A549 (cell line): ENCODE results near the gene ITGB8. TPM values are rescaled to one million over a fixed set of nuclear protein-coding genes. Genes with fewer than 3 reads are reported as not detected.

Experiments
- ATAC-seq, 2 experiments: fragments of 200-7000 bp in 1 of 2; fragments of >200 bp in 1 of 2; cut with Nextera tagmentation in 1 of 2; cut with Tn5 transposase in 1 of 2; 3 replicates each; pipeline versions ENCODE4 v1.8.0 to v1.9.1; 2018 to 2020; ENCODE audit warnings: mild to moderate bottlenecking in 1 of 2, moderate library complexity in 1 of 2
- CTCF ChIA-PET: fragments of 300-600 bp; sonication (Branson Sonifier 250); formaldehyde crosslinking; extraction: SDS; loops from one replicate; lab custom pipeline; 2021; ENCODE audit warnings: antibody characterized with exemption, inconsistent platforms; lab: Yijun Ruan, JAX
- POLR2A ChIA-PET: fragments of 350-600 bp; formaldehyde crosslinking; extraction: SDS; loops from one replicate; lab custom pipeline; 2021; ENCODE audit warnings: antibody characterized with exemption, inconsistent platforms; lab: Yijun Ruan, JAX
- DNase-seq, 2 experiments: peaks; one replicate each; pipeline versions ENCODE4 v3.0.0 to v3.0.0-alpha.2; 2011 to 2016; ENCODE audit warnings: low read depth in 1 of 2, low spot score in 1 of 2
- FAIRE-seq: peaks from 2 replicates; lab custom pipeline; 2011; peaks lifted over from hg19 to GRCh38; lab: Jason Lieb, UNC
- H3K27ac ChIP-seq, 2 experiments: fragments of >200 bp; sonication (Bioruptor Twin); formaldehyde crosslinking; 3 replicates each; pipeline ENCODE4 v1.5.1; 2016 to 2017
- H3K4me1 ChIP-seq: fragments of >200 bp; sonication (Bioruptor Twin); formaldehyde crosslinking; 3 replicates; pipeline ENCODE4 v1.6.1; 2016
- H3K4me2 ChIP-seq: fragments of >200 bp; sonication (Bioruptor Twin); formaldehyde crosslinking; 3 replicates; pipeline ENCODE4 v1.6.1; 2016
- H3K4me3 ChIP-seq: fragments of >200 bp; sonication (Bioruptor Twin); formaldehyde crosslinking; 3 replicates; pipeline ENCODE4 v1.5.1; 2016
- H3K9me3 ChIP-seq: fragments of >200 bp; sonication (Bioruptor Twin); formaldehyde crosslinking; 3 replicates; pipeline ENCODE4 v1.6.1; 2016
- BHLHE40 ChIP-seq: IDR thresholded peaks from 2 replicates; pipeline ENCODE4 v1.6.1; 2012; ENCODE audit warnings: low read depth, low read length, inconsistent platforms
- CEBPB ChIP-seq, 2 experiments: fragments of >200 bp in 1 of 2; sonication (Bioruptor Twin) in 1 of 2; formaldehyde crosslinking in 1 of 2; IDR thresholded peaks; 2 replicates each; pipeline ENCODE4 v1.6.1; 2012 to 2016
- CHD2 ChIP-seq: fragments of 150-350 bp; IDR thresholded peaks from 2 replicates; pipeline ENCODE4 v1.6.1; 2014; ENCODE audit warnings: low read length; ENCODE audit not compliant: partially characterized antibody
- CHD4 ChIP-seq: fragments of 200-600 bp; sonication (generic); IDR thresholded peaks from 2 replicates; pipeline ENCODE4 v1.6.1; 2016; ENCODE audit warnings: antibody characterized with exemption, mild to moderate bottlenecking, borderline replicate concordance
- EHF ChIP-seq: fragments of 250-450 bp; sonication (Bioruptor Pico); IDR thresholded peaks from 2 replicates; pipeline ENCODE4 v1.5.0; 2020; ENCODE audit warnings: mild to moderate bottlenecking
- EHMT2 ChIP-seq: fragments of 200-600 bp; sonication (generic); IDR thresholded peaks from 2 replicates; pipeline ENCODE4 v1.6.1; 2016; ENCODE audit warnings: antibody characterized with exemption, low read depth, mild to moderate bottlenecking, moderate library complexity
- ESRRA ChIP-seq: fragments of 150-350 bp; IDR thresholded peaks from 2 replicates; pipeline ENCODE4 v1.6.1; 2014; ENCODE audit warnings: mild to moderate bottlenecking, low read length, borderline replicate concordance
- FOSL2 ChIP-seq, 2 experiments: fragments of 450-650 bp in 1 of 2; fragments of >200 bp in 1 of 2; sonication (Bioruptor Twin) in 1 of 2; formaldehyde crosslinking; IDR thresholded peaks; 2 replicates each; pipeline versions ENCODE4 v1.5.0 to v1.6.1; 2016 to 2020; ENCODE audit warnings: mild to moderate bottlenecking in 1 of 2, moderate library complexity in 1 of 2
- HDAC2 ChIP-seq: fragments of 200-600 bp; sonication (generic); IDR thresholded peaks from 2 replicates; pipeline ENCODE4 v1.6.1; 2016
- HOXA7 ChIP-seq: fragments of 250-450 bp; sonication (Bioruptor Pico); IDR thresholded peaks from 2 replicates; pipeline ENCODE4 v1.5.0; 2020; ENCODE audit warnings: mild to moderate bottlenecking, moderate library complexity
- HOXB5 ChIP-seq: fragments of 250-450 bp; sonication (Bioruptor Pico); IDR thresholded peaks from 2 replicates; pipeline ENCODE4 v1.5.0; 2020; ENCODE audit warnings: mild to moderate bottlenecking, moderate library complexity
- JUN ChIP-seq, 2 experiments: fragments of >200 bp; sonication (Bioruptor Twin); formaldehyde crosslinking; IDR thresholded peaks; 2 replicates in 1 of 2; 3 replicates in 1 of 2; pipeline ENCODE4 v1.6.1; 2016 to 2017
- KDM1A ChIP-seq: fragments of 200-600 bp; sonication (generic); IDR thresholded peaks from 2 replicates; pipeline ENCODE4 v1.6.1; 2016; ENCODE audit warnings: low read depth, mild to moderate bottlenecking
- MAFK ChIP-seq: fragments of 450-650 bp; IDR thresholded peaks from 2 replicates; pipeline ENCODE4 v1.6.1; 2014; ENCODE audit not compliant: partially characterized antibody
- MAX ChIP-seq: IDR thresholded peaks from 2 replicates; pipeline ENCODE4 v1.6.1; 2012
- MAZ ChIP-seq: fragments of 150-350 bp; IDR thresholded peaks from 2 replicates; pipeline ENCODE4 v1.6.1; 2014; ENCODE audit warnings: antibody characterized with exemption, low read depth, low read length, borderline replicate concordance
- NPAS2 ChIP-seq: fragments of 250-450 bp; sonication (Bioruptor Pico); IDR thresholded peaks from 2 replicates; pipeline ENCODE4 v1.8.0; 2022; ENCODE audit warnings: mild to moderate bottlenecking, moderate library complexity, borderline replicate concordance
- NR3C1 ChIP-seq: fragments of >200 bp; sonication (Bioruptor Twin); formaldehyde crosslinking; IDR thresholded peaks from 3 replicates; pipeline ENCODE4 v1.6.1; 2017
- PHF8 ChIP-seq: fragments of 200-600 bp; sonication (generic); IDR thresholded peaks from 2 replicates; pipeline ENCODE4 v1.6.1; 2016; ENCODE audit warnings: low read depth, mild to moderate bottlenecking, antibody characterized with exemption, moderate library complexity, borderline replicate concordance
- POLR2A ChIP-seq: IDR thresholded peaks from 2 replicates; pipeline ENCODE4 v1.6.1; 2012; ENCODE audit warnings: mild to moderate bottlenecking, low read length
- RARB ChIP-seq: fragments of 250-450 bp; sonication (Bioruptor Pico); IDR thresholded peaks from 2 replicates; pipeline ENCODE4 v1.8.0; 2021; ENCODE audit warnings: mild to moderate bottlenecking, moderate library complexity
- RCOR1 ChIP-seq: fragments of 150-350 bp; IDR thresholded peaks from 2 replicates; pipeline ENCODE4 v1.6.1; 2014; ENCODE audit warnings: antibody characterized with exemption, low read length, low read depth
- RFX5 ChIP-seq: fragments of 450-650 bp; IDR thresholded peaks from 2 replicates; pipeline ENCODE4 v1.7.1; 2014; ENCODE audit warnings: antibody characterized with exemption, mild to moderate bottlenecking, moderate library complexity
- SREBF2 ChIP-seq: fragments of 450-650 bp; IDR thresholded peaks from 2 replicates; pipeline ENCODE4 v1.6.1; 2014; ENCODE audit warnings: mild to moderate bottlenecking, moderate library complexity
- ZFP36 ChIP-seq: fragments of 450-650 bp; IDR thresholded peaks from 2 replicates; pipeline ENCODE4 v1.6.1; 2014; ENCODE audit warnings: borderline replicate concordance; ENCODE audit not compliant: partially characterized antibody
- ZSCAN20 ChIP-seq: fragments of 250-450 bp; sonication (Bioruptor Pico); IDR thresholded peaks from 2 replicates; pipeline ENCODE4 v1.8.0; 2022; ENCODE audit warnings: mild to moderate bottlenecking, moderate library complexity
- WGBS: methylation state at CpG from one replicate; pipeline ENCODE4 v1.1.6; 2017; ENCODE audit errors: missing lambda C conversion rate; 5-methylcytosine and 5-hydroxymethylcytosine counted together
- polyA plus RNA-seq, 4 experiments: library from polyadenylated mRNA; depleted of rRNA in 3 of 4; stranded (reverse); fragments of >200 nt; fragmentation: RNase III in 1 of 4; extraction: RNeasy Plus Mini Kit Qiagen cat#74134 plus additional on column Dnase treatment in 1 of 4; gene quantifications; 2 replicates in 3 of 4; 3 replicates in 1 of 4; pipeline ENCODE4 v1.2.3, GENCODE V29; 2011 to 2017
- TF ChIP-seq, protein P1 (sequence below): fragments of 250-450 bp; sonication (Bioruptor Pico); IDR thresholded peaks from 2 replicates; pipeline ENCODE4 v1.5.0; 2020; ENCODE audit warnings: low read depth, mild to moderate bottlenecking, moderate library complexity
- TF ChIP-seq, protein P2 (sequence below): fragments of 250-450 bp; sonication (Bioruptor Pico); IDR thresholded peaks from 2 replicates; pipeline ENCODE4 v1.5.0; 2021; ENCODE audit warnings: mild to moderate bottlenecking, moderate library complexity, borderline replicate concordance
- TF ChIP-seq, protein P3 (sequence below): fragments of 450-650 bp; IDR thresholded peaks from 2 replicates; pipeline ENCODE4 v1.6.1; 2014; ENCODE audit warnings: antibody characterized with exemption
- TF ChIP-seq, protein P4 (sequence below): fragments of >200 bp; sonication (Bioruptor Twin); formaldehyde crosslinking; IDR thresholded peaks from 3 replicates; pipeline ENCODE4 v1.6.1; 2016

Gene ITGB8
- polyA plus RNA-seq, 2 of the 4 experiments (the other 2 are of a cell fraction): 0.39 to 0.67 TPM

- DNase-seq: no peak
- FAIRE-seq: no peak
- ChIA-PET POLR2A (no interaction called here), CTCF (no interaction called here)
- no peak overlapping the region for H3K4me2 ChIP-seq
- H3K27ac ChIP-seq: no peak overlapping the region
- TF ChIP-seq MAFK (no peak), FOSL2 (IDR thresholded peaks at IDR 0.05) (no peak), FOSL2 (CRISPR knock-in tag; IDR thresholded peaks at IDR 0.05) (peak; percentile 46; the same call in 1 of the 2 replicates)
- no peaks in the 10 kb centered on the region for H3K9me3 ChIP-seq
- 15% methylated on average over 2 of the region's 2 CpGs for WGBS
- no peak overlapping the region for H3K4me3 ChIP-seq
- 0 out of 3 replicates have a peak, but pooled peaks cover 3% of the 10 kb centered on the region for H3K4me1 ChIP-seq
- no peak for ATAC-seq
Measured at GRCh38 chr7:20362574-20363253, 32.0 kb downstream of the ITGB8 start.

DNA sequence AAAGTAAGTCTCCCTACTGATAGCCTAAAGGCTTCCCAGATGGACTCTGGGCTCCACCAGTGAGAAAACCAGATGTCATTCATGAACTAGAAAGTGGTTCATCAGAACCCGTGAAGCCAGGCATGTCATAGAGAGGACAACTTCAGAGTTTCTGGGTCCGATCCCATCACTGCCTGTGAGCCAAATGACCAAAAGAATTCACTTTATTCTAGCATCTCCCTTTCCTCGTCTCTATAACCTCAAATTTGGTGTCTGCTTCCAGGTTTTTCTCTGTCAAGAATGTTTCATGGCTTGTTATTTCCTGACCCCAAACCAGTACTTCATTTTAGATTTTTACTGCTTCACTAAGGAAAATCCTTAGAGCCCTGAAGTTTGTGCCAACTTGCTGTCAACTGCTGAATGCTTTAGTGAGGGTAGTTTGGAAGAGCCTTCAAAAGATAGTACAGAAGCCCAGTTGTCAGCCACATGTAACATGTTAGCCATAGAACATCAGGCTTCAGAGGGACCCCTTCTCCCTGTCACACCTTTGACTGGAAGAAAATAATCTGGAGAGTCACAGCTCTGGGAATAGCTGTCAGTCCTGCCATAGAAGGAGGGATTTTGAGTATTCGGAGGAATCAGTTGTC is 34.0 kb downstream of the ITGB8 start:
- TF ChIP-seq JUN (IDR thresholded peaks at IDR 0.05) (no peak), RFX5 (no peak), HOXA7 (CRISPR knock-in tag) (no peak), NPAS2 (CRISPR knock-in tag) (no peak), BHLHE40 (no peak), KDM1A (no peak), CEBPB (IDR thresholded peaks at IDR 0.05) (no peak), HDAC2 (no peak), ZFP36 (no peak), CHD4 (no peak), CHD2 (no peak), SREBF2 (no peak), EHF (CRISPR knock-in tag) (no peak), POLR2A (no peak), EHMT2 (no peak), PHF8 (no peak), HOXB5 (CRISPR knock-in tag) (no peak), MAX (no peak), RARB (no peak)
- TF ChIP-seq, protein P1, sequence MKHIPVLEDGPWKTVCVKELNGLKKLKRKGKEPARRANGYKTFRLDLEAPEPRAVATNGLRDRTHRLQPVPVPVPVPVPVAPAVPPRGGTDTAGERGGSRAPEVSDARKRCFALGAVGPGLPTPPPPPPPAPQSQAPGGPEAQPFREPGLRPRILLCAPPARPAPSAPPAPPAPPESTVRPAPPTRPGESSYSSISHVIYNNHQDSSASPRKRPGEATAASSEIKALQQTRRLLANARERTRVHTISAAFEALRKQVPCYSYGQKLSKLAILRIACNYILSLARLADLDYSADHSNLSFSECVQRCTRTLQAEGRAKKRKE: no peak
- no peak for ATAC-seq
- CTCF ChIA-PET: interaction anchor here (2.4 kb wide), 1 partner anchor 34 kb away, joined by 5 read pairs; the partner anchor contains the start of gene ITGB8
- DNase-seq: no peak
- H3K4me2 ChIP-seq: no peak overlapping the region
- FAIRE-seq: no peak
- no peak overlapping the region for H3K4me3 ChIP-seq
- POLR2A ChIA-PET: no interaction called here
- 0 out of 3 replicates have a peak, but pooled peaks cover 3% of the 10 kb centered on the region for H3K4me1 ChIP-seq
- 57% methylated on average over 4 of the region's 4 CpGs for WGBS
- no peak overlapping the region for H3K27ac ChIP-seq
- H3K9me3 ChIP-seq: no peaks in the 10 kb centered on the region

GRCh38 chr7:20365486-20365885 is 34.8 kb downstream of the ITGB8 start:
- no peak overlapping the region for H3K27ac ChIP-seq
- TF ChIP-seq RCOR1: no peak
- TF ChIP-seq ESRRA: no peak
- TF ChIP-seq, protein P2, sequence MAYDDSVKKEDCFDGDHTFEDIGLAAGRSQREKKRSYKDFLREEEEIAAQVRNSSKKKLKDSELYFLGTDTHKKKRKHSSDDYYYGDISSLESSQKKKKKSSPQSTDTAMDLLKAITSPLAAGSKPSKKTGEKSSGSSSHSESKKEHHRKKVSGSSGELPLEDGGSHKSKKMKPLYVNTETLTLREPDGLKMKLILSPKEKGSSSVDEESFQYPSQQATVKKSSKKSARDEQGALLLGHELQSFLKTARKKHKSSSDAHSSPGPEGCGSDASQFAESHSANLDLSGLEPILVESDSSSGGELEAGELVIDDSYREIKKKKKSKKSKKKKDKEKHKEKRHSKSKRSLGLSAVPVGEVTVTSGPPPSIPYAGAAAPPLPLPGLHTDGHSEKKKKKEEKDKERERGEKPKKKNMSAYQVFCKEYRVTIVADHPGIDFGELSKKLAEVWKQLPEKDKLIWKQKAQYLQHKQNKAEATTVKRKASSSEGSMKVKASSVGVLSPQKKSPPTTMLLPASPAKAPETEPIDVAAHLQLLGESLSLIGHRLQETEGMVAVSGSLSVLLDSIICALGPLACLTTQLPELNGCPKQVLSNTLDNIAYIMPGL (CRISPR knock-in tag): no peak
- TF ChIP-seq, protein P3, sequence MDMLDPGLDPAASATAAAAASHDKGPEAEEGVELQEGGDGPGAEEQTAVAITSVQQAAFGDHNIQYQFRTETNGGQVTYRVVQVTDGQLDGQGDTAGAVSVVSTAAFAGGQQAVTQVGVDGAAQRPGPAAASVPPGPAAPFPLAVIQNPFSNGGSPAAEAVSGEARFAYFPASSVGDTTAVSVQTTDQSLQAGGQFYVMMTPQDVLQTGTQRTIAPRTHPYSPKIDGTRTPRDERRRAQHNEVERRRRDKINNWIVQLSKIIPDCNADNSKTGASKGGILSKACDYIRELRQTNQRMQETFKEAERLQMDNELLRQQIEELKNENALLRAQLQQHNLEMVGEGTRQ: no peak
- no peak for TF ChIP-seq ZSCAN20 (CRISPR knock-in tag)
- no peak for TF ChIP-seq MAZ
- TF ChIP-seq HDAC2: no peak
- TF ChIP-seq NR3C1: no peak
- TF ChIP-seq, protein P4, sequence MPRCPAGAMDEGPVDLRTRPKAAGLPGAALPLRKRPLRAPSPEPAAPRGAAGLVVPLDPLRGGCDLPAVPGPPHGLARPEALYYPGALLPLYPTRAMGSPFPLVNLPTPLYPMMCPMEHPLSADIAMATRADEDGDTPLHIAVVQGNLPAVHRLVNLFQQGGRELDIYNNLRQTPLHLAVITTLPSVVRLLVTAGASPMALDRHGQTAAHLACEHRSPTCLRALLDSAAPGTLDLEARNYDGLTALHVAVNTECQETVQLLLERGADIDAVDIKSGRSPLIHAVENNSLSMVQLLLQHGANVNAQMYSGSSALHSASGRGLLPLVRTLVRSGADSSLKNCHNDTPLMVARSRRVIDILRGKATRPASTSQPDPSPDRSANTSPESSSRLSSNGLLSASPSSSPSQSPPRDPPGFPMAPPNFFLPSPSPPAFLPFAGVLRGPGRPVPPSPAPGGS: no peak
- TF ChIP-seq, protein P1: no peak

More at GRCh38 chr7:20365486-20365885, 34.8 kb downstream of the ITGB8 start:
- Histone ChIP-seq H3K4me2 (no peak overlapping the region), H3K4me3 (no peak overlapping the region), H3K9me3 (no peaks in the 10 kb centered on the region), H3K4me1 (0 out of 3 replicates have a peak, but pooled peaks cover 3% of the 10 kb centered on the region)
- ChIA-PET CTCF (interaction anchor here (2.4 kb wide), 1 partner anchor 35 kb away, joined by 5 read pairs; the partner anchor contains the start of gene ITGB8), POLR2A (no interaction called here)
- 48% methylated on average over 4 of the region's 4 CpGs for WGBS
- FAIRE-seq (no peak), DNase-seq (no peak), ATAC-seq (no peak)
